RCC 7860 (cell line): ENCODE measurements around the gene TMEM156.

ENCODE experiments used
- DNase-seq: peaks from one replicate; pipeline ENCODE4 v3.0.0-alpha.2; 2015; ENCODE audit warnings: low spot score
- FAIRE-seq: peaks from 2 replicates; lab custom pipeline; 2012; peaks lifted over from hg19 to GRCh38; lab: Jason Lieb, UNC

TMEM156 gene, protein sequence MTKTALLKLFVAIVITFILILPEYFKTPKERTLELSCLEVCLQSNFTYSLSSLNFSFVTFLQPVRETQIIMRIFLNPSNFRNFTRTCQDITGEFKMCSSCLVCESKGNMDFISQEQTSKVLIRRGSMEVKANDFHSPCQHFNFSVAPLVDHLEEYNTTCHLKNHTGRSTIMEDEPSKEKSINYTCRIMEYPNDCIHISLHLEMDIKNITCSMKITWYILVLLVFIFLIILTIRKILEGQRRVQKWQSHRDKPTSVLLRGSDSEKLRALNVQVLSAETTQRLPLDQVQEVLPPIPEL

DNA sequence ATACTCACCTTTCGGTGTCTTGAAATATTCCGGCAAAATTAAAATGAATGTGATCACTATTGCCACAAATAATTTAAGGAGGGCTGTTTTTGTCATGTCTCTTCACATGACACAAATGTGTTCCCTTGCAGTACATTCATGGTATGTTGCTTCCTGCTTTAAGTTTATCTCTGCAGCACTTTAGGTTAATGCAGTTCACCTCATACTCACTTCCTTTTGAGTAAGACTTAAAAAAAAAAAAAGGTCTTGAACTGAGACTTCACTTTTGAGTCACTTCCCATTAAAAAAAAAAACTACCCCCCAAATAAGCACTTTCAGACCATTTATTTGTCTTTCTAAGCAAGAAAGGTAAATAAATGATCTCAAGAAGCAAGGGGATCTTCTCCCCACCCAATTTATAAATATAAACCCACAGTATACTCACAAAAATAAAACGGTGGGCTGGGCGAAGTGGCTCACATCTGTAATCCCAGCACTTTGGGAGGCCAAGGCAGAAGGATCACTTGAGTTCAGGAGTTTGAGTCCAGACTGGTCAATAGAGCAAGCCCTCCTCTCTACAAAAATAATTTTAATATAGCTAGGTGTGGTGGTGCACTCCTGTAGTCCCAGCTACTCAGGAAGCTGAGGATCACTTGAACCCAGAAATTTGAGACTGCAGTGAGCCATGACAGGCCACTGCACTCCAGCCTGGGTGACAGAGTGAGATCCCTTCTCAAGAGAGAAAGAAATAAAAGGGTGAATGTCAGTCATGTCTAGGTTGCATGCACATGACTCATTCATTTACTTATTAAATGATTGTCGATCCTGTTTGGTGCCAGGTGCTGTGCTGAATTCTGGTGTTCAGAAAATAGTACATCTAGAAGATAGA, at the start of gene TMEM156:
TSS of gene TMEM156 (minus strand) at position 192 of the 868 bp plus-strand sequence. CDS start at position 96, 96 bp downstream.
- FAIRE-seq (peak; percentile 81), DNase-seq (peak; percentile 46)

DNA sequence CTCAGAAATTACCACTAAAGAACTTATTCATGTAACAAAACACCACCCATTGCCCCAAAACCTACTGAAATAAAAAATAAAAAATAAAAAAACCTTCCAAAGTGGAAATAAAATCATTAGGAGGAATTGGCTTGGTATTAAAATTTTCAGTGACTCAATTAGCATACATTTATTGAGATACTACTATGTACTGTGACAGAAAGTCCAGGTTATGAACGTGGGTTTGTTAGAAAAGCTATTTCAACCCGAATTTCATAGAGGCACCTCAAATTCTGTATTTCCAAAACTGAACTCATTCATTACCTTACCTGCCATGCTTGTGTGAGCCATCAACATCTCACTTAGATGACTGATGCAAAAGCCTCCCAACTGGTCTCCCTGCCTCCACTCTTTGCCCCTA, 46.6 kb upstream of the TMEM156 start:
- FAIRE-seq: no peak
- no peak for DNase-seq

DNA sequence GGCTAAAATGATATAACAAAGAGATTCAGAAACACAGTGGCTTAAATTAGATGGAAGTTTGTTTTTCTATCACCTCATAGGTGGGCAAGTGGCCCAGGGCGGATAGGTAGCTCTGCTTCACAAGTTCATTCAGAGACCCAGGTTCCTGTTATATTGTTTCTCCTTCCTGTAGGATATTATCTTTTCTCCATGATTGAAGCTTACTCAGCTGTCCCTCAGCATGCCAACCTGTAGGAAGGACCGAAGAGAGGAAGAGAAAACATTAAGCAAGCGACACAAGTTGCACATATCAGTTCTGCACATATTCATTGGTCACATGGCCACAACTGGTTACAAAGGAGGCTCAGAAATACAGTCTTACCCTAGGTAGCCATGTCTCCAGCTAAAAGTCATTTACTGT, 36.7 kb upstream of the TMEM156 start:
- DNase-seq: no peak
- no peak for FAIRE-seq

DNA sequence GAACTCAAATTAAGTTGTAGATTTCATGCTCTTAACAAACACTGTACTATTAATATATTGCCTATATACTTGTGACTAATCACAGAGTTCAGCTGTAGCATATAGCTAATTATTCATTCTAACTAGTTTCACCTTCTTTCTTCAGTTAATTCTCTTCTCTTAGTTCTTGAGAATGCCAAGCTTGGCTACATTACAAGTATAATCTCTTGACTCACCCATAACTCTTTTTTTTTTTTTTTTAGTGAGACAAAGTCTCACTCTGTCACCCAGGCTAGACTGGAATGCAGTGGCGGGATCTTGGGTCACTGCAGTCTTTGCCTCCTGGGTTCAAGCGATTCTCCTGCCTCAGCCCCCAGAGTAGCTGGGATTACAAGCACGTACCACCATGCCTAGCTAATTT, 35.2 kb upstream of the TMEM156 start:
- FAIRE-seq: no peak
- no peak for DNase-seq

DNA sequence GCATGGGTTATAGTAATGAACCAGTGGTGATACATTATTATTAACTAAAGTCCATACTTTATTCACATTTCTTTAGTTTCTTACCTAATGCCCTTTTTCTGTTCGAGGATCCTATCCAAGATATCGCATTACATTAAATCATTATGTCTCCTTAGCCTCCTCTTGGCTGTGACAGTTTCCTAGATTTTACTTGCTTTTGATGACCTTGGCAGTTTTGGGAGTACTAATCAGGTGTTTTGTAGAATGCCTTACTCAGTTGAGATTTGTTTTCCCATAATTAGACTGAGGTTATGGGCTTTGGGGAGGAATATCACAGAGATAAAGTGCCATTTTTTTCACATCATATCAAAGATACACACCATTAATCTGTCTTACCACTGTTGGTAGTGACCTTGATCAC, 34.8 kb upstream of the TMEM156 start:
- FAIRE-seq (no peak), DNase-seq (no peak)

DNA sequence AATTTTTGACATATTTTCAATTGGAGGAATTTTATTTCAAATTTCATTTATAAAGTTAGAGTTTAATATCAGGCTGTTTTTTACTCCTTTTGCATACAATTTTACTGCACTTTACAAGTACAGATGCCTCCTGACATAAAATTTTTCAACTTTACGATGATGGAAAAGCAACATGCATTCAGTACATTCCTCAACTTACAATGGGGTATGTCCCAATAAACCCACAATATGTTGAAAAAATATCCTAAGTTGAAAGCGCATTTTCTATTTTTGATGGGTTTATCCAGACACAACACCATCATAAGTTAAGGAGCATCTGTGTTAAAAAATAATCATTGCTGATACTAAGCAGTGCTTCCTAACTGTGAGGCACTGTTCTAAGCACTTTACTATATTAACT, 34.2 kb upstream of the TMEM156 start:
- no peak for FAIRE-seq
- no peak for DNase-seq

DNA sequence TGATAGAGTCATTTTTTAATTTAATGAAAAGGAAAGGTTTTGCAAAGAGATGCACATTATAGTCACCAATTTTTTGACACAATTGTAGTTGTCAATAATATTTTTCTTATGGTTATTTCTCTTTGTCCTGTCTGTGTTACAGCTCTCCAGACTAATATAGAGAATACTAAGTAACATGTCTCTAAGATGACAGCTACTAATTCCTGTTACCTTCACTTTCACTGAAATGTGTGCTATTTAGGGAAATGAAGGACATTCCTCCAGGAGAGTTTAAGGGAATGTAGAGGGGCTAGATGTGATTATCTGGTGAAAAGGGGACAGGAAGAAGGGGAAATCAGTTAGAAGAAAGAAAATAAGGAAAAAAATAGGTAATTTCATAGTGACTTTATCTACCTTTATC, 31.2 kb upstream of the TMEM156 start:
- no peak for FAIRE-seq
- DNase-seq: no peak

DNA sequence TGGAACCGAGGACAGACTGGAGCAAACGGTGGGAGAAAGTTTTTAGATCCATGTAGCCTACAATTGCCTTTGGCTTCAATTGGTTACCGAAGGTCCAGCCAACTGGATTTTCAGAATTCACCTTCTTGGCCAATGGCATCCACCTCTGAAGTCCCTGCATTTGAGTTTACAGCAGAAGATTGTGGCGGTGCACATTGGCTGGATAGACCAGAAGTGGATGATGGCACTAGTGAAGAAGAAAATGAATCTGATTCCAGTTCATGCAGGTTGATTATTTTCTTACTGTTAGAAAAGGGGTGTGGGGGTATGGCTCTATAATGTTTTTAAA, 30.5 kb upstream of the TMEM156 start:
- DNase-seq (no peak), FAIRE-seq (no peak)

DNA sequence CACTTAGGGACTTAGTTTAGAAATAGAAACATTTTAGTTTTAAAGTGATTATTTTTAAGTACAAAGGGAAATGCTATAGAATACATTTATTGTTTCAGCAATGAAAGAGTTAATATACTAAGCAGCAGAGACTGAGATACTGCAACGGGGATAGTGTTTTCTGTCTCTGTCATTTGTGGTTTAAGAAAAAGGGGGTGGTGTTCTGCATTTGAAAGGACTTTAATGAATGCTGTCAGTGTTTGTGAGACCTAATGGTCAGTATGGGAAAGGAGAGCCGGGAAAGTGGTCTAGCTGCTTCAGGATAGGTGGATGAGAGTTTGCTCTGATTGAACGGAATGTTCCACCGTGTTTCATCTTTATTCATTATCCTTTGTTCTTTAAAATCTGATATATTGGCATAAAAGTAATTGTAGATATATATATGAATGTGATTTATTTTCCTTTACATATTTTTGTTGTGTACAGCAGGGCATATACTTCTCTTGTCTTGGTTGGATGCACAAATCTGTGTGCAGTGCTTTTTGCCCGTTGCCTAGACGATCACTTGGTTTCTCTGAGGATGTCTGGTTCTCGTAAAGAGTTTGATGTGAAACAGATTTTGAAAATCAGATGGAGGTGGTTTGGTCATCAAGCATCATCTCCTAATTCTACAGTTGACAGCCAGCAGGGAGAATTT, 30.0 kb upstream of the TMEM156 start, which contains the start of gene KLHL5:
TSS of gene KLHL5 (plus strand) at position 139 of the 676 bp plus-strand sequence. CDS start at position 560, 421 bp downstream.
- DNase-seq (no peak), FAIRE-seq (no peak)

DNA sequence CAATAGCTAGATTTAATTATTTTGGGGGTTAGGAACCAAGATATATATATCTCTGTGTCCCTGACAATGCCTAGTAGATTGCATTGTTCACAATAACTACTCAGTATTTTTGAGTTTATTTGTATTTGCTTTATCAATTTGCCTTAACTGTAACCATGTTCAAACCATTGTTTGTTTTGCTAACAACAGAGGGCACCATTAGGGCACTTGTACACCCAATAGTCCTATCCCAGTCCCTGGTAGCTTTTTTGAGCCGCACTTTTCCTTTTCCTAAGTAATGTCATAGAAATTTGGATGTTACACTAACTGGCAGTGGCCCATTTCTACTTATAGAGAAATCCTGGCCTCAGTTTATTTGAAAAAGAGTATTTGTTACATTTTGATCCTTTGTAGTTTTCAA, 29.2 kb upstream of the TMEM156 start:
- FAIRE-seq (no peak), DNase-seq (no peak)

DNA sequence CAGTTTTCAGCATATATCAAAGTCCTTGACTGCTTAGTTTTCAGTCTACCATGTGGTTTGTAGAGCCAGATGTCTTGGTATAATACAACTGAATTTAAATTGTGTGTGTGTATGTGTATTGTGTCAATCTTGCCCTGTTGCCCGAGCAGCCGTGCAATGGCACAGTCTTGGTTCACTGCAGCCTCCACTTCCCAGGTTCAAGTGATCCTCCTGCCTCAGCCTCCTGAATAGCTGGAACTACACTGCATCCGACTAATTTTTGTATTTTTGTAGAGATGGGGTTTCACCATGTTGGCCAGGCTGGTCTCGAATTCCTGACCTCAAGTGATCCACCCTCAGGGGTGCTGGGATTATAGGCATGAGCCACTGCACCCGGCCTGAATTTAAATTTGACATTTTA, 23.8 kb upstream of the TMEM156 start:
- DNase-seq: no peak
- no peak for FAIRE-seq

DNA sequence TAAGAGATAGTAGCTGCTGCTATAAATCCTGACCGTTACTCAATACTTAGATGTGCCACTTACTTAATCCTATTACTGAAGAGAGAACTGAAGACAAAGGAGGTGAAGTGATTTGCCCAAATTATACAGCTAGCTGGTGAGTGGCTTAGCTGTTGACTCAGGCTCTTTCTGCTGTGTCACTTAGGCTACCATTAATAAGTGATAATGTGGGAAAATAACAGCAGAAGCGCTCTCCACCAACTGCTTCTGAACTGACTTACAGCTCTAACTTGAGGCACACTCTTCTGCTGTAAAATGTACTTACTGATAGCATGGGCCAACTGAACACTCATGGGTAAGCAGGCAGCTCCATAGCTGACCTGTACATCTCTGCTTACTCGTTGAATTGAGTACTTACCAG, 22.3 kb upstream of the TMEM156 start:
- DNase-seq (no peak), FAIRE-seq (no peak)

DNA sequence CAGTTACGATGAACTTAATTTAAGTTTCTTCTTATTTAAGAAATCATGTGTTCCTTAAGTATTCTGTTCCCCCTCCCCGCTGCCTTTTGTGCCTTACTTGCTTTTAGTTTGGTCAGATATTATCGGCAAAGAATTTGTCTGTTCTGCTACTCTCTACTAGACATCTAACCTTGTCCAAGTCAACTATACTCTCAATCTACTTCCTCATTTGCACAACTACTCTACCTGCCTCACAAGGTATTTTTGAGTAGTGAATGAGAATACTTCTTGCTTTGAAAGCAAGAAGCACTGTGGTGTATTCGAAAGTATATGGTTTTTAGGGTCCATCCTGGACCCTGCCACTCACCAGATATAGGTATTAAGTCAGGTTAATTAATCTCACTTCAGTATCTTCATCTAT, 21.8 kb upstream of the TMEM156 start:
- DNase-seq (no peak), FAIRE-seq (no peak)

DNA sequence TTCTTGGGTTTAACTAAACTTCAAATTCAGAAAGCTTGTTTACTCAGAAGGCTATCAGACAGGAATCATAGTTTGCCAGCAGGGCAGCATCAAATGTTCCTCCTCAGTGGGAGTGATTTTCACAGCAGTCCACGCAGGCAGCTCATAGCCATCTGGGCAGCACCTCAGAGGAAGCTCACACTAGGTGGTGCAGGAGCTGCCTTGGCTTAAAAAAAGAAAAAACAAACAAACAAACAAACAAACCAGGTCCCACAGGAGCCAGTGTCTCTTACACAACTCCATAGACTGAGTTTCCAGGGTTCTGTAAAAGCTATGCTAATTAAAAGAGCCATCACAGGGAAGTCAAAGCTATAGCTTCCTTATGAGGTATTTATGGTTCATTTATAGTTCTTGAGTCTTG, 19.3 kb upstream of the TMEM156 start:
- DNase-seq: no peak
- FAIRE-seq: no peak

DNA sequence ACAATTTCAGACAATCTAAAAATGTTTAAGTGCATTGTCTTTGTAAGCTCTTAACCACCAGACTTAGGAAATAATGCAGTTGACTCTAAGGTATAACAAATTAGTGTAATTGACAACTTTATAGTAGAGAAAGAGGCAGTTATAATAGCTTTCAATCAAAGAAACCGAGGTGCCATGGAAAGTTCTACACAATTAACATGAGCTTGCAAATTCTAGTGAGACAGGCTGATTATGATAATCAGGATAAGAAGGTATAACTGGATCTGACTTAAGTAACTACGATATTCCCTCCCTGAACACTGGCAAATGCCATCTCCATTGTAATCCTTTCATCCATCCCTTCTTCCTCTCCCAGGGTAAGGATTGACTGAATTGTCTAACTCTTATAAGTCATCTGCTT, 18.4 kb upstream of the TMEM156 start:
- no peak for FAIRE-seq

DNA sequence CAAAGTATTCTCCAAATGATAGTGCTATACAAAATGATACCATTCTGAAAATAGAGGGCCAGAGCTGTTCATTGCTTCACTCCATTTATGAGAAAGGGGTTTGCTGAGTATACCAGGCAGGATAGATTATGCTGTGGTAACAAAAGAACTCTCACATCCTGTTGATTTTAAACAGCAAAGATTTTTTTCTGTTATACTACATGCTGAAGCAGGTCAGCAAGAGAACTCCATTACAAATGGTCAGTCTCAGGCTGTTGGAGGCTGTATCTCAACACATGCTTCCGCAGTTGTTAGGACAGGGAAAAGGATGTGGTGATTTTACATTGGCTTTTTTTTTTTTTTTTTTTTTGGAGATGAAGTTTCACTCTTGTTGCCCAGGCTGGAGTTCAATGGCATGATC, 16.1 kb upstream of the TMEM156 start:
- FAIRE-seq: no peak
- DNase-seq: no peak

More for the DNA sequence above, 18.4 kb upstream of the TMEM156 start:
- DNase-seq: no peak

DNA sequence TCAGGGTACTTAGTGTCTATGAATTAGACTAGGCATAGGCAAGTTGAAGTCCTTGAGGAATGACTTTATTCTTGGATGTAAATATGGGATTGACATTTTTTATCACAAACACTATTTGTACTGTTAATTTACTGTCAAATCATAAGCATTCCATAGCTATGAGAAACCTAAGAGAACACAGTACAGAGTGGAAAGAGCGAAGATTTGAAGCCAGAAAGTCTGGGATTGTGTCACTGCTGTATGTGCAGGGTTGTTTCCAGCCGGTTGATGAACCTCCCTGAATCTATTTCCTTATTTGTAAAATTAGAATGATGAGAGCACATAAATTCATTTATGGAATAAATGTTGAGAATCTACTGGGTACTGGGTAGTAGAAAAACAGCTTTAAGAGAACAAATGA, 15.5 kb upstream of the TMEM156 start:
- FAIRE-seq (no peak), DNase-seq (no peak)

DNA sequence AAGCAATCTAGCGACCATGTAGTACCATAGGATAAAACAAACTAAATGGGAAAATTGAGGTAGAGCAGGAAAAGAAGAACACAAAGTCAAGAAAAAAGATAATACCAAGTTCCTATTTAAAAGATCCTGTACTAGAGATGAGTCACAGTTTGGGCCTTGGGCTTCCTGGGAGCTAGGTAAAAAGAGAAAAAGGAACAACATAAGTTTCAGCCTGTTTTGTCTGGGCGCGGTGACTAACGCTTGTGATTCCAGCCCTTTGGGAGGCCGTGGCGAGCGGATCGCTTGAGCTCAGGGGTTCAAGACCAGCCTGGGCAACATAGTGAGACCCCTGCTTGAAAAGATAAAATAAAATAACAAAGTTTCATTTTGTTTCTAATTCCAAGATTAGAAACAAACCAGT, 14.0 kb upstream of the TMEM156 start:
- DNase-seq (peak; percentile 37), FAIRE-seq (no peak)

DNA sequence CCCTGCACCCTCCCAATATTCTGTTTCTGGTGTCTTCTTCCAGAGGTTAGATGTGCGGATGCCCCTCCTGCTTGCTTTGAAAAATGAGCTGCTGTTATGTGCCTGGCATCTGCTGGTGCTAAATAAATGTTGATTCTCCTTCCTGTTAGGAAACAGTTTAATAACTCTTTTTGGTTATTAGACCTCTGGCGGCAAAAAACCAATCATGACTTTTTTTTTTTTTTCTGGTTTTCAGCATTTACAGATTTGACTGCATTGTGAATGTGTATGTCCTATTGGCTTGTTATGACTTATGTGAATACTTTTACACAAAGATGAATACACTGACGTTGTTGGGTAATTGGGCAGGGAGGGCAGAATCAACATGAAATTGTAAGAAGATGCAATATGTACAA, 13.6 kb upstream of the TMEM156 start:
- no peak for FAIRE-seq
- no peak for DNase-seq

DNA sequence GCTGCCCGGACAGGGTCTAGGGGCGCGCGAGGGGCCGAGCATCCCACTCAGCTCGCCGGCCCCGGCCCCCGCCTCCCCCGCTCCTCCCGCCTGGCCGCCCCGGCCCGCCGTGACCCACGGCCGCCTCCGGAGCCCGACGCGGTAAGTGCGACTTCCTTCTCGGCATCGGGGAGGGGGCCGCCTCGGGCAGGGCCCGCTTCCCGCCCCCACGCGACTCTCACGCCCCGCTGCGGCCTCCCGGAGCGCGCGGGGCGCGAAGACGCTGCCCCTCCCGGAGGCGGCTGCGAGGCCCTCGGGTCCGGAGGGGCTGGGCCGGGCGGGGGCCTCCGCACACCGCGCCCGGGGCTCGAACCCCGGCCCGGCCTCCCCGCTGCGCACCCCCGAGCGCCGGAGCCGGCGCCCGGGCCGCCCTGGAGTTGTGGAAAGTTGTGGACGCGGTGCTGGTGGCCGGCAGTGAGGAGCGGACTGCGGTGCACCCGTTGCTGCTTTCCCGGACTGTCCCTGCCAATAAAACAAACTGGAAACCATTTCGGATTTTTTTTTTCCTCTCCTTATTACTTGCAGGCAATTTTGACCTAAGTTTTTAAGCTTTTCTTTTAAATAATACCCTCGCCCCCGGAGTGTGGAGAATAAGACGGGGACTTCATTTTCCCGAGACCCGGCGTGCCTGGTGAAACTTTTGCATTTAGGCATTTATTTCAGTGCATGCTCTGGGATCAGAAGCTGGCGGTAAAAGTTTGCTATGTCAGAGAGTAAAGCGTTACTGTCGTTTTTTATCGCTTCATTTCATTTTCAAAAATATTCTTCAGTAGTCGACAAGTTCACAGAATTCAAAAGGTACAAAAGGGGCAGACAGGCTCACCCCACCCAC, 13.0 kb upstream of the TMEM156 start:
- DNase-seq (peak; percentile 22), FAIRE-seq (no peak)
